Lower leg skin (tissue), 4 donors: ENCODE measurements around the gene ULK1. TPM values are rescaled to one million over a fixed set of nuclear protein-coding genes. Genes with fewer than 3 reads are reported as not detected.
A peak's percentile ranks its signal among the peaks of the same experiment; 100 is the strongest.

Source experiments
- DNase-seq, 2 donors: peaks; one replicate each; pipeline ENCODE4 v3.0.0-alpha.2; 2019; ENCODE audit warnings: low spot score in 2 of 2
- H3K4me3 ChIP-seq: fragments of 200-600 bp; sonication (generic); 2 replicates; pipeline ENCODE4 v1.5.1; 2017; ENCODE audit warnings: mild to moderate bottlenecking, low read depth; ENCODE audit not compliant: poor library complexity, severe bottlenecking
- POLR2A ChIP-seq, 2 donors: fragments of 450-650 bp; IDR thresholded peaks; one replicate each; pipeline ENCODE4 v1.6.1; 2016 to 2017; ENCODE audit warnings: antibody characterized with exemption in 2 of 2, mild to moderate bottlenecking in 1 of 2, moderate library complexity in 1 of 2
- WGBS, 2 donors: methylation state at CpG; one replicate each; pipeline ENCODE4 v1.1.5; 2018; 5-methylcytosine and 5-hydroxymethylcytosine counted together
- intact Hi-C: fragments of 100-400 bp; cut with DNase I; formaldehyde crosslinking; loops from one replicate; pipeline ENCODE4 v1.15.0; 2023; ENCODE audit warnings: low total_unique reads
- total RNA-seq, 4 donors: library from RNA; depleted of rRNA; stranded (reverse); fragments of >200 nt; gene quantifications; one replicate each; pipeline ENCODE4 v1.1.0, GENCODE V29; 2016
- TF ChIP-seq, protein P1 (sequence below), 3 donors: fragments of 450-650 bp; IDR thresholded peaks; one replicate each; pipeline ENCODE4 v1.5.1; 2016; ENCODE audit warnings: antibody characterized with exemption in 3 of 3, mild to moderate bottlenecking in 3 of 3, moderate library complexity in 2 of 3

The ULK1 gene
- total RNA-seq, 4 donors from 2014 or later = 42.8 to 117 (median 46.1) TPM

DNA sequence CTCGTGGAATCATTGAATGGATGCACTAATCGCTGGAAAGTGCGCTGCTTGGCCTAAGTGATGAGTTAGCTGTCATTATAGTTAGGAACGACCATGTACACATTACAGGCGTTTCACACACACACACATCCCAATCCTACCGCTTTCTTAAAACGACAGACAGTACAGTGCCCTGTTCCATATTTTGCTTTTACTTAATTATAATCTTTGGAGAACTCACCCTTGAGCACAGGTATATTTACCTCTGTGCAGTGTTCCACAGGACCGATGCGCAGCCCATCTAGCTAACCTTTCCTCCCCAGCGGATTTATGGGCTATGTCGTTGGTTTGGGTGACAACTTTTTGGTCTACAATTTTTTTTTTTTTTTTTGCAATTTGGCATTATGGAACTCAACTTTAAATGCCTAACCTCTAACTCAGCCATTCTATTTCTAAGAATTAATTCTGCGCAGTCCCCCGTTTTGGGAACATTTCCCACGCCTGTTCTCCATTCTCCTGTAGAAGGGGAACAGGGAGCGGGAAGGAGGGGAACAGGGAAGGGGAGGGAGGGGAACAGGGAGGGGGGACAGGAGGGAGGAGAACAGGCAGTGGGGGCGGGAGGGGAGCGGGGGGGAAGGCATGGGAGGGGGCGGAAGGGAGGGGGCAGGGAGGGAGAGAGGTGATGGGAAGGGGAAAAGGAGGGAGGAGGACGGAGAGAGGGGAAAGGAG is 663 bp upstream of the ULK1 start:
- TF ChIP-seq, protein P1, sequence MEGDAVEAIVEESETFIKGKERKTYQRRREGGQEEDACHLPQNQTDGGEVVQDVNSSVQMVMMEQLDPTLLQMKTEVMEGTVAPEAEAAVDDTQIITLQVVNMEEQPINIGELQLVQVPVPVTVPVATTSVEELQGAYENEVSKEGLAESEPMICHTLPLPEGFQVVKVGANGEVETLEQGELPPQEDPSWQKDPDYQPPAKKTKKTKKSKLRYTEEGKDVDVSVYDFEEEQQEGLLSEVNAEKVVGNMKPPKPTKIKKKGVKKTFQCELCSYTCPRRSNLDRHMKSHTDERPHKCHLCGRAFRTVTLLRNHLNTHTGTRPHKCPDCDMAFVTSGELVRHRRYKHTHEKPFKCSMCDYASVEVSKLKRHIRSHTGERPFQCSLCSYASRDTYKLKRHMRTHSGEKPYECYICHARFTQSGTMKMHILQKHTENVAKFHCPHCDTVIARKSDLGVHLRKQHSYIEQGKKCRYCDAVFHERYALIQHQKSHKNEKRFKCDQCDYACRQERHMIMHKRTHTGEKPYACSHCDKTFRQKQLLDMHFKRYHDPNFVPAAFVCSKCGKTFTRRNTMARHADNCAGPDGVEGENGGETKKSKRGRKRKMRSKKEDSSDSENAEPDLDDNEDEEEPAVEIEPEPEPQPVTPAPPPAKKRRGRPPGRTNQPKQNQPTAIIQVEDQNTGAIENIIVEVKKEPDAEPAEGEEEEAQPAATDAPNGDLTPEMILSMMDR (IDR thresholded peaks at IDR 0.05) = no peak
- TF ChIP-seq POLR2A (IDR thresholded peaks at IDR 0.05) = no peak
- H3K4me3 ChIP-seq = no peak overlapping the region
- intact Hi-C loops = no loop called here
- peak in 1 of 2 donors; percentile 36 for DNase-seq
- WGBS, 2 donors = 34 to 40% methylated on average over 15 of the region's 19 CpGs

DNA sequence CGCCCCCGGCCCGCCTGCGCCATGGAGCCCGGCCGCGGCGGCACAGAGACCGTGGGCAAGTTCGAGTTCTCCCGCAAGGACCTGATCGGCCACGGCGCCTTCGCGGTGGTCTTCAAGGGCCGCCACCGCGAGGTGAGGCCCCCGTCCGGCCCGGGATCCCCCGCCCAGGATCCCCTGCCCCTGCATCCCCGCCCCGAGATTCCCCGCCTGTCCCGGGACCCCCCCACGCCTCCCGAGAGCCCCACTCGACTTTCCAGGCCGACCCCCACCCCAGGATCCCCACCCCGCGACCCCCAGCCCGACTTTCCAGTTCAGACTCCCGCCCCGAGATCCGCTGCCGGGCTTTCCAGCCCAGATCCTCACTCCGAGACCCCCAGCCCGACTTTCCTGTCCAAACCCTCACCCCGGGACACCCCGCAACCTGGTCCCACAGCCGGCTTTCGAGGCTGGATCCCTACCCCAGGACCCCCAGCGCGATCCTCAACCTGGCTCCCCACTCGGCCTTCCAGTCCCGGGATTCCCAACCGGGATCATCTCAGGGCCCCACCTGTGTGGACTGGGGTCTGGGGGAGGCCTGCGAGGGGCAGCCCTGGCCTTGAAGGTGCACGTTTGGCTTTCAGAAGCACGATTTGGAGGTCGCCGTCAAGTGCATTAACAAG is 688 bp downstream of the ULK1 start:
- no peak for TF ChIP-seq POLR2A (IDR thresholded peaks at IDR 0.05)
- DNase-seq = peak in 1 of 2 donors; percentile 90
- peak overlapping the region; percentile 52 for H3K4me3 ChIP-seq
- intact Hi-C loops = no loop called here
- 1% methylated on average over 16 to 17 of the region's 54 CpGs for WGBS, 2 donors

DNA sequence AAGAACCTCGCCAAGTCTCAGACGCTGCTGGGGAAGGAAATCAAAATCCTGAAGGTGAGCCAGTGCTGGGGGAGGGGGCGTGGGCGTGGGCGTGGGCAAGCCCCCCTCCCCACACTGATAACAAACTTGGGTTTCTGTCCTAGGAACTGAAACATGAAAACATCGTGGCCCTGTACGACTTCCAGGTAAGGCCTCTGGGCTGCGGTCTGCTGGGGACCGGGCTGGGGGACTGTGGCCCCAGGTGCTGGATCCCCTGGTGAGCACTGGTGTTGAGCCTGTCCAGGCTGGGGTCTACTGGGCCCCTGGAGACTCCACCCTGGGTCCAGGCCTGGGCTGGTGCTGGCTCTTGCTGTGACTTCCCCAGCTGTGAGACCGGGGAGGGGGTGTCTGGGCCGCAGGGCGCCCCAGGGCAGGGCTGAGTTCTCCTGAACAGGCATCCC is 1.2 kb downstream of the ULK1 start:
- TF ChIP-seq POLR2A (IDR thresholded peaks at IDR 0.05) = no peak
- TF ChIP-seq, protein P1 (IDR thresholded peaks at IDR 0.05) = no peak
- WGBS, 2 donors = 1 to 4% methylated on average over 5 to 10 of the region's 12 CpGs
- peak overlapping the region; percentile 52 for H3K4me3 ChIP-seq
- intact Hi-C loops = no loop called here
- no peak for DNase-seq

DNA sequence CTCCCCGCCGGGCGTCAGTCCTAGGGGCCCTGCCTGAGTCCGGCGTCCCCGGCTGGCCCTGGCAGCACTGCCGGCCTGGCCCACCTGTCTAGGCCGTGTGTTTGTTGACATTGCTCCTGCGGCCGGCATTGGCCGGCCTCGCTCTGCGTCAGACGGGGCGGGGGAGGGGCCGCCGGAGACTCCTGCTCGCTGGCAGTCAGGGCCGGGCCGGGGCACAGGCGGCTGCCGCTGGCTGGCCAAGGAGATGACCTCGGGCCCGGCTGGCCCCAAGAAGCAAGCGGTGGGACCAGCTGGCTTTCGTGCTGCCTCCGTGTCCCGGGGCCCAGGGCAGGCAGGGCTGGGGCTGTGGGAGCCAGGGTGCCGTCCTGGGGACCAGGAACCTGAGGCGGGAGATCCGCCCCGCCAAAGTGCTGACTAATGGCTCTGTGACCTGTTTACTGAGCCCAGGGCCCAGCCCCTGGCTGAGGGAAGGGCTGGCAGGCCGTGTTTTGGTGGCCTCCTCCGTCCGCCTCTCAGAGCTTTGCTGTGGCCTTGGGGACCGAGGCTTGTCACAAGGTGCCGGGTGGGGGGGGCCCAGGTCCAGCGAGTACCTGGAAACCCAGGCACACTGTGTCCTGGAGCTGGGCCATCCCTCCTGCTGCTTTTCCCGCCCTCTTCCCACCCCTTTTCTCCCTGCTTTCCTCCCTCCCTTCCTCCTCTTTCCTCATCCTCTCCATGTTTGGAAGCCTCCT is 1.8 kb downstream of the ULK1 start:
- DNase-seq = peak; percentile 87 to 97
- 1 to 4% methylated on average over 6 to 18 of the region's 39 CpGs for WGBS, 2 donors
- intact Hi-C loops = no loop called here
- peak in 1 of 2 donors; percentile 53 for TF ChIP-seq POLR2A (IDR thresholded peaks at IDR 0.05)
- TF ChIP-seq, protein P1 (IDR thresholded peaks at IDR 0.05) = no peak
- H3K4me3 ChIP-seq = peak overlapping the region; percentile 52

DNA sequence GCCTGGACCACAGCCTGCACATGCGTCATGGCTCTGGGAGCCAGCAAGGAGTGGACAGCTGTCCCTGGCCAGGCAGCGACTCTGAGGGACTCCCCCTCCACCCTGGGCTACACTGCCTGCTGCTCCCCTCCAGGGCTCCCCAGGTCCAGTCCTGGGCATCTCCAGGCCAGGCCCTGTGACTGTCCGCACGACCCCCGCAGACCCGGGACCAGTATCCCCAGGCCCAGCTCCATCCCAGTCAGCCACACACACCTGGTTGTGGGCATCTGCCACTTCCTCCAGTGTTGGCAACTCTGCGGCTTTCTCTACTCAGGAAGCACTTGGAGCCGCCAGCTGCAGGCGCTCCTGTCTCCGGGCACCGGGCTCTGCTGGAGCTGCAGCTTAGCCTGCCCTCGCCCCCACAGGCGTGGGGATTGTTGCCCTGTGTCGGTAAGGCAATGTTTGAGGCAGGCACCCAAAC is 2.4 kb downstream of the ULK1 start:
- H3K4me3 ChIP-seq = no peak overlapping the region
- intact Hi-C loops = no loop called here
- 44 to 51% methylated on average over 13 to 14 of the region's 14 CpGs for WGBS, 2 donors

More for the DNA sequence above, 2.4 kb downstream of the ULK1 start:
- TF ChIP-seq POLR2A (IDR thresholded peaks at IDR 0.05) = no peak
- TF ChIP-seq, protein P1 (IDR thresholded peaks at IDR 0.05) = no peak
- no peak for DNase-seq
